Astrocyte (in vitro differentiated cells and primary cell): ENCODE data around the gene RASSF6.

Source experiments
- EZH2 ChIP-seq: IDR thresholded peaks from 2 replicates; pipeline ENCODE4 v1.6.1; 2012; ENCODE audit warnings: mild to moderate bottlenecking, low read length, inconsistent platforms; ENCODE audit not compliant: insufficient read depth
- TF ChIP-seq, protein P1 (sequence below): IDR thresholded peaks from 2 replicates; pipeline ENCODE4 v1.5.1; 2011; ENCODE audit warnings: low read depth, mild to moderate bottlenecking, inconsistent platforms, low read length, moderate library complexity; ENCODE audit not compliant: insufficient read depth

DNA sequence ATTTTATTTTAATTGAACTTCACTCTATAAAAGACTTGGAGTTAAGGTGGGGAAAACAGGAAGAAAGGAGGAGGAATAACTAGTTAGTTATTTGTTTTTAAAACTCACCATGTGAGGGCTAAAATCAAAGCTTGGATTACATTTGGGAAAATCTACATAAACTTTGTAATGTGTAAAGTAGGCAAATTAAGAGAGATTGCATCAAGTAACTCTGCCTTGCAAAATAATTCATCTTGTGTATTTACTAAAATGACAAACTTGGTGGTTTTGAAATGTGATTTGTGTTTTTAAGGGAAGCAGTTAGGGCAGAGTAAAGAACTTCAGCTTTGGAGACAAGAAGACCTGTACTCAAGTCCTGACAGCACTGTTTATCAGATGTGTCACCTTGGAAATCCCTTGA lies 43.3 kb upstream of the RASSF6 start:
- TF ChIP-seq, protein P1, sequence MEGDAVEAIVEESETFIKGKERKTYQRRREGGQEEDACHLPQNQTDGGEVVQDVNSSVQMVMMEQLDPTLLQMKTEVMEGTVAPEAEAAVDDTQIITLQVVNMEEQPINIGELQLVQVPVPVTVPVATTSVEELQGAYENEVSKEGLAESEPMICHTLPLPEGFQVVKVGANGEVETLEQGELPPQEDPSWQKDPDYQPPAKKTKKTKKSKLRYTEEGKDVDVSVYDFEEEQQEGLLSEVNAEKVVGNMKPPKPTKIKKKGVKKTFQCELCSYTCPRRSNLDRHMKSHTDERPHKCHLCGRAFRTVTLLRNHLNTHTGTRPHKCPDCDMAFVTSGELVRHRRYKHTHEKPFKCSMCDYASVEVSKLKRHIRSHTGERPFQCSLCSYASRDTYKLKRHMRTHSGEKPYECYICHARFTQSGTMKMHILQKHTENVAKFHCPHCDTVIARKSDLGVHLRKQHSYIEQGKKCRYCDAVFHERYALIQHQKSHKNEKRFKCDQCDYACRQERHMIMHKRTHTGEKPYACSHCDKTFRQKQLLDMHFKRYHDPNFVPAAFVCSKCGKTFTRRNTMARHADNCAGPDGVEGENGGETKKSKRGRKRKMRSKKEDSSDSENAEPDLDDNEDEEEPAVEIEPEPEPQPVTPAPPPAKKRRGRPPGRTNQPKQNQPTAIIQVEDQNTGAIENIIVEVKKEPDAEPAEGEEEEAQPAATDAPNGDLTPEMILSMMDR: no peak
- no peak for TF ChIP-seq EZH2
